HCT116 (cell line): ENCODE results near the gene TMEM143. TPM values are rescaled to one million over a fixed set of nuclear protein-coding genes. Genes with fewer than 3 reads are reported as not detected.

ENCODE experiments used
- ATAC-seq: fragments of 200-7000 bp; cut with Tn5 transposase; 2 replicates; pipeline ENCODE4 v1.9.1; 2020; ENCODE audit warnings: mild to moderate bottlenecking, moderate library complexity
- BruUV-seq: library from RNA; stranded (reverse); fragments of 400-500 nt; replicated peaks from 2 replicates; lab custom pipeline; 2021; lab: Mats Ljungman, UMichigan
- CTCF ChIA-PET: fragments of 300-600 bp; sonication (Branson Sonifier 250); formaldehyde crosslinking; loops from one replicate; lab custom pipeline; 2021; ENCODE audit warnings: antibody characterized with exemption; lab: Charles Lee
- POLR2A ChIA-PET: fragments of 300-600, 350-600 bp; sonication (Branson Sonifier 250); formaldehyde crosslinking; loops from one replicate; lab custom pipeline; 2021; ENCODE audit warnings: antibody characterized with exemption; lab: Charles Lee
- RAD21 ChIA-PET, 2 experiments: fragments of 300-600 bp; sonication (Branson Sonifier 250); formaldehyde crosslinking; loops; one replicate each; lab custom pipeline; 2023; ENCODE audit warnings: low total read pairs in 2 of 2; ENCODE audit not compliant: uncharacterized antibody in 2 of 2, unreplicated experiment in 2 of 2, low non-redundant PET in 1 of 2; lab: Charles Lee
- DNase-seq: peaks from one replicate; pipeline ENCODE4 v3.0.0-alpha.2; 2010; ENCODE audit warnings: low read depth, low spot score
- H2AFZ ChIP-seq: fragments of 200-600 bp; shearing (Covaris generic), sonication (generic); 2 replicates; pipeline ENCODE4 v1.6.1; 2017; ENCODE audit warnings: low read depth, mixed run types, mixed read lengths, antibody characterized with exemption, low read length; ENCODE audit not compliant: poor library complexity, severe bottlenecking
- H3K27ac ChIP-seq: 2 replicates; pipeline ENCODE4 v1.5.1; 2012; ENCODE audit warnings: low read depth, low read length
- H3K27me3 ChIP-seq: fragments of 200-600 bp; sonication (generic); 2 replicates; pipeline ENCODE4 v1.6.1; 2016; ENCODE audit warnings: mixed run types, low read length, mixed read lengths; ENCODE audit not compliant: insufficient read depth
- H3K36me3 ChIP-seq, 2 experiments: fragments of 200-500 bp in 1 of 2; fragments of 200-600 bp in 1 of 2; sonication (Bioruptor generic) in 1 of 2; sonication (generic) in 1 of 2; 2 replicates each; pipeline versions ENCODE4 v1.5.1 to v1.6.1; 2014 to 2016; ENCODE audit warnings: low read length in 2 of 2, inconsistent platforms in 1 of 2, mixed read lengths in 1 of 2, mixed run types in 1 of 2; ENCODE audit not compliant: insufficient read depth in 2 of 2, control insufficient read depth in 1 of 2
- H3K4me1 ChIP-seq, 2 experiments: fragments of 200-600 bp in 1 of 2; sonication (generic) in 1 of 2; 2 replicates each; pipeline versions ENCODE4 v1.5.1 to v1.6.1; 2012 to 2017; ENCODE audit warnings: low read length in 2 of 2, inconsistent platforms in 1 of 2, mild to moderate bottlenecking in 1 of 2, mixed read lengths in 1 of 2, mixed run types in 1 of 2, moderate library complexity in 1 of 2; ENCODE audit not compliant: insufficient read depth in 2 of 2, control insufficient read depth in 1 of 2
- H3K4me2 ChIP-seq: fragments of 200-600 bp; sonication (generic); 2 replicates; pipeline ENCODE4 v1.6.1; 2017; ENCODE audit warnings: mixed run types, low read length, mixed read lengths
- H3K4me3 ChIP-seq, 2 experiments: fragments of 200-600 bp in 1 of 2; sonication (generic) in 1 of 2; replicated peaks in 1 of 2; 2 replicates each; pipeline ENCODE4 v1.5.1; 2011 to 2016; ENCODE audit warnings: low read length in 2 of 2, control low read depth in 1 of 2, low read depth in 1 of 2, mild to moderate bottlenecking in 1 of 2, mixed read lengths in 1 of 2, mixed run types in 1 of 2
- H3K79me2 ChIP-seq: fragments of 200-600 bp; sonication (generic); 2 replicates; pipeline ENCODE4 v1.6.1; 2017; ENCODE audit warnings: mild to moderate bottlenecking, mixed run types, low read length, moderate library complexity, mixed read lengths; ENCODE audit not compliant: insufficient read depth
- H3K9ac ChIP-seq: fragments of 200-600 bp; sonication (generic); 2 replicates; pipeline ENCODE4 v1.6.1; 2016; ENCODE audit warnings: low read length, mixed read lengths
- H3K9me2 ChIP-seq: fragments of 200-600 bp; sonication (generic), shearing (Covaris generic); 2 replicates; pipeline ENCODE4 v1.6.1; 2017; ENCODE audit warnings: mixed run types, mild to moderate bottlenecking, moderate library complexity; ENCODE audit not compliant: insufficient read depth
- H3K9me3 ChIP-seq, 2 experiments: fragments of 200-500 bp in 1 of 2; fragments of 200-600 bp in 1 of 2; sonication (Bioruptor generic) in 1 of 2; sonication (generic) in 1 of 2; 2 replicates each; pipeline ENCODE4 v1.6.1; 2014 to 2017; ENCODE audit warnings: low read length in 2 of 2, mixed read lengths in 2 of 2, inconsistent platforms in 1 of 2, low read depth in 1 of 2, mild to moderate bottlenecking in 1 of 2, mixed run types in 1 of 2, moderate library complexity in 1 of 2; ENCODE audit not compliant: control insufficient read depth in 1 of 2, insufficient read depth in 1 of 2
- H4K20me1 ChIP-seq: fragments of 200-600 bp; sonication (generic), shearing (Covaris generic); 2 replicates; pipeline ENCODE4 v1.6.1; 2017; ENCODE audit warnings: mixed run types, mild to moderate bottlenecking, moderate library complexity; ENCODE audit not compliant: insufficient read depth
- CBX3 ChIP-seq: IDR thresholded peaks from 2 replicates; pipeline ENCODE4 v1.6.1; 2012; ENCODE audit warnings: low read depth
- EGR1 ChIP-seq: IDR thresholded peaks from 2 replicates; pipeline ENCODE4 v1.6.1; 2012; ENCODE audit warnings: low read depth
- ELF1 ChIP-seq: IDR thresholded peaks from 2 replicates; pipeline ENCODE4 v1.6.1; 2012; ENCODE audit warnings: low read depth, borderline replicate concordance
- MAX ChIP-seq: IDR thresholded peaks from 2 replicates; pipeline ENCODE4 v1.6.1; 2012
- RAD21 ChIP-seq: IDR thresholded peaks from 2 replicates; pipeline ENCODE4 v1.6.1; 2012; ENCODE audit warnings: low read depth, mild to moderate bottlenecking
- SIN3A ChIP-seq: IDR thresholded peaks from 2 replicates; pipeline ENCODE4 v1.6.1; 2012; ENCODE audit warnings: low read depth
- SRF ChIP-seq: IDR thresholded peaks from 2 replicates; pipeline ENCODE4 v1.6.1; 2012; ENCODE audit warnings: low read depth
- YY1 ChIP-seq: IDR thresholded peaks from 2 replicates; pipeline ENCODE4 v1.6.1; 2011; ENCODE audit warnings: low read length, low read depth, moderate library complexity, mild to moderate bottlenecking; ENCODE audit not compliant: insufficient replicate concordance; ENCODE audit errors: extremely low read depth
- ZBTB33 ChIP-seq: IDR thresholded peaks from 2 replicates; pipeline ENCODE4 v1.6.1; 2011; ENCODE audit warnings: mild to moderate bottlenecking, low read length, moderate library complexity; ENCODE audit not compliant: insufficient replicate concordance; ENCODE audit errors: extremely low read depth
- ZFX ChIP-seq: fragments of 450-650 bp; IDR thresholded peaks from 2 replicates; pipeline ENCODE4 v1.6.1; 2017
- ZNF274 ChIP-seq: fragments of 200-500 bp; sonication (Bioruptor generic); IDR thresholded peaks from 2 replicates; pipeline ENCODE4 v1.6.1; 2014; ENCODE audit warnings: mild to moderate bottlenecking, low read depth, low read length, inconsistent platforms
- intact Hi-C: fragments of 100-400 bp; cut with micrococcal nuclease; formaldehyde crosslinking; loops from 2 replicates; pipeline ENCODE4 v1.10.0; 2022
- total RNA-seq: library from RNA; stranded (reverse); gene quantifications from one replicate; pipeline ENCODE4 v1.2.1, GENCODE V29; 2021; ENCODE audit not compliant: unreplicated experiment

The TMEM143 gene
- total RNA-seq, 1 experiment from 2014 or later, result 13.2 TPM

DNA sequence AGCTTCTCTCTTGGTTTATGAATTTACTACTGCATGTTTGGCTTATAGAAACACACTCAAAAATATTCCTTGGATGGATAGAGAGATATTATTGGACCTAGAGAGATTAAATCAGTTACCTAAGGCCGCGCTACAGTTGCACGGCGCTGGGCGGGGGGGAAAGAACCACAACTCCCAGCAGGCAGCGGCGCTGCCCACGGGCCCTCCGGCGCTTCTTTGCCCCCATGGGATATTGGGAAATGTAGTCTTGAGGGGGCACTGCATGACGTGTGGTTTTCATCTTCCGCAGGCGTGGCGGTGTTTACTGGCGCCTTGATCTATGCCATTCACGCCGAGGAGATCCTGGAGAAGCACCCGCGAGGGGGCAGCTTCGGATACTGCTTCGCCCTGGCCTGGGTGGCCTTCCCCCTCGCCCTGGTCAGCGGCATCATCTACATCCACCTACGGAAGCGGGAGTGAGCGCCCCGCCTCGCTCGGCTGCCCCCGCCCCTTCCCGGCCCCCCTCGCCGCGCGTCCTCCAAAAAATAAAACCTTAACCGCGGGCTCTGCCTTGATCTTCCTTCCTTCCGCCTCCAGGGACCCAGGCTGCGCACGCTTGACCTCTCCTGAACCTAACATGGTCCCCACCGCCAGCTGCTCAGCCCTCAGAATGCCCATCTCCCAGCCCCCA, 33.6 kb downstream of the TMEM143 start:
- Histone ChIP-seq H3K4me2 (no peak overlapping the region), H3K36me3 (peaks cover 0 to 7% of the 10 kb centered on the region in 2 experiments; a peak in 1 of 4 replicates), H3K9me3 (no peaks in the 10 kb centered on the region), H2AFZ (no peak overlapping the region), H3K9me2 (no peaks in the 10 kb centered on the region), H3K27ac (no peak overlapping the region), H3K27me3 (no peaks in the 10 kb centered on the region), H3K9ac (no peak overlapping the region), H3K4me3 (no peak overlapping the region), H3K4me1 (peaks cover 19 to 55% of the 10 kb centered on the region in 2 experiments), H3K79me2 (peaks cover 23% of the 10 kb centered on the region), H4K20me1 (no peaks in the 10 kb centered on the region)
- ATAC-seq, result no peak
- no peak for TF ChIP-seq ZNF274
- TF ChIP-seq MAX, result no peak
- TF ChIP-seq CBX3, result no peak
- no peak for TF ChIP-seq YY1
- no peak for TF ChIP-seq EGR1
- no peak for TF ChIP-seq ZFX
- TF ChIP-seq RAD21, result no peak
- no peak for TF ChIP-seq ZBTB33
- no peak for TF ChIP-seq ELF1
- no peak for TF ChIP-seq SIN3A
- no peak for TF ChIP-seq SRF
- BruUV-seq, result no TSS peak
- ChIA-PET RAD21 (no interaction called here), POLR2A (interaction anchor here (0.6 kb wide), 1 partner anchor 33 kb away, joined by 4 read pairs; the partner anchor contains the start of gene TMEM143), CTCF (no interaction called here)
- no peak for DNase-seq
- intact Hi-C loops, result no loop called here
